ENCODE data around the gene SLC27A1.

DNA sequence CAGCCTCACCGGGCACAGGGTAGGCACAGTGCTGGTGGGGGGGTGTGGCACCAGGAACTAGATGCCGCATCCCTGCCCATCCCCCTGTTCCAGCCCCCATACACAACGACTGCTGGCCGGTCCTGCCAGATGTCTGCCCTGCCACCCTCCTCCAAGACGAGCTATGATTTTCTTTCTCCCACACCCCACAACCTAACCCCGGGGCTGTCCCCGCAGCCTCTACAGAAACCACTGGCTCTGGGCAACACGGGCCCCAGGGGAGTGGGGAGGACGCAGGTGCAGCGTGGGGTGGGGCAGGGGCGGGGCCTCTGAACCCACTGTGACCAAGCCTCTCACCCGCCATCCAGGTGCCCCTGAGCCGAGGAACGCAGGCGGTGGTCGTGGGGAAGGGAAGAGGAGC, 56.6 kb downstream of the SLC27A1 start:
- no peak for TF ChIP-seq ZNF501 (tag by site-specific recombination; IDR thresholded peaks at IDR 0.05)
- TF ChIP-seq, protein P1, sequence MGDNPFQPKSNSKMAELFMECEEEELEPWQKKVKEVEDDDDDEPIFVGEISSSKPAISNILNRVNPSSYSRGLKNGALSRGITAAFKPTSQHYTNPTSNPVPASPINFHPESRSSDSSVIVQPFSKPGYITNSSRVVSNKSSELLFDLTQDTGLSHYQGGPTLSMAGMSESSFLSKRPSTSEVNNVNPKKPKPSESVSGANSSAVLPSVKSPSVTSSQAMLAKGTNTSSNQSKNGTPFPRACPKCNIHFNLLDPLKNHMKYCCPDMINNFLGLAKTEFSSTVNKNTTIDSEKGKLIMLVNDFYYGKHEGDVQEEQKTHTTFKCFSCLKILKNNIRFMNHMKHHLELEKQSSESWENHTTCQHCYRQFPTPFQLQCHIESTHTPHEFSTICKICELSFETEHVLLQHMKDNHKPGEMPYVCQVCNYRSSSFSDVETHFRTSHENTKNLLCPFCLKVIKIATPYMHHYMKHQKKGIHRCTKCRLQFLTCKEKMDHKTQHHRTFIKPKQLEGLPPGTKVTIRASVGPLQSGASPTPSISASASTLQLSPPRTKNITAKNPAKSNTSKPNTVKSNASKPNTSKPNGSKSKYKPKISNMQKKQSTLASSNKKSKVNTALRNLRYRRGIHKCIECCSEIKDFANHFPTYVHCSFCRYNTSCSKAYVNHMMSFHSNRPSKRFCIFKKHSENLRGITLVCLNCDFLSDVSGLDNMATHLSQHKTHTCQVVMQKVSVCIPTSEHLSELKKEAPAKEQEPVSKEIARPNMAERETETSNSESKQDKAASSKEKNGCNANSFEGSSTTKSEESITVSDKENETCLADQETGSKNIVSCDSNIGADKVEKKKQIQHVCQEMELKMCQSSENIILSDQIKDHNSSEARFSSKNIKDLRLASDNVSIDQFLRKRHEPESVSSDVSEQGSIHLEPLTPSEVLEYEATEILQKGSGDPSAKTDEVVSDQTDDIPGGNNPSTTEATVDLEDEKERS (tag by site-specific recombination; IDR thresholded peaks at IDR 0.05): no peak
- TF ChIP-seq ZNF423 (tag by site-specific recombination; IDR thresholded peaks at IDR 0.05): no peak
- TF ChIP-seq, protein P2, sequence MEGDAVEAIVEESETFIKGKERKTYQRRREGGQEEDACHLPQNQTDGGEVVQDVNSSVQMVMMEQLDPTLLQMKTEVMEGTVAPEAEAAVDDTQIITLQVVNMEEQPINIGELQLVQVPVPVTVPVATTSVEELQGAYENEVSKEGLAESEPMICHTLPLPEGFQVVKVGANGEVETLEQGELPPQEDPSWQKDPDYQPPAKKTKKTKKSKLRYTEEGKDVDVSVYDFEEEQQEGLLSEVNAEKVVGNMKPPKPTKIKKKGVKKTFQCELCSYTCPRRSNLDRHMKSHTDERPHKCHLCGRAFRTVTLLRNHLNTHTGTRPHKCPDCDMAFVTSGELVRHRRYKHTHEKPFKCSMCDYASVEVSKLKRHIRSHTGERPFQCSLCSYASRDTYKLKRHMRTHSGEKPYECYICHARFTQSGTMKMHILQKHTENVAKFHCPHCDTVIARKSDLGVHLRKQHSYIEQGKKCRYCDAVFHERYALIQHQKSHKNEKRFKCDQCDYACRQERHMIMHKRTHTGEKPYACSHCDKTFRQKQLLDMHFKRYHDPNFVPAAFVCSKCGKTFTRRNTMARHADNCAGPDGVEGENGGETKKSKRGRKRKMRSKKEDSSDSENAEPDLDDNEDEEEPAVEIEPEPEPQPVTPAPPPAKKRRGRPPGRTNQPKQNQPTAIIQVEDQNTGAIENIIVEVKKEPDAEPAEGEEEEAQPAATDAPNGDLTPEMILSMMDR (tag by site-specific recombination; IDR thresholded peaks at IDR 0.05): no peak
- TF ChIP-seq, protein P3, sequence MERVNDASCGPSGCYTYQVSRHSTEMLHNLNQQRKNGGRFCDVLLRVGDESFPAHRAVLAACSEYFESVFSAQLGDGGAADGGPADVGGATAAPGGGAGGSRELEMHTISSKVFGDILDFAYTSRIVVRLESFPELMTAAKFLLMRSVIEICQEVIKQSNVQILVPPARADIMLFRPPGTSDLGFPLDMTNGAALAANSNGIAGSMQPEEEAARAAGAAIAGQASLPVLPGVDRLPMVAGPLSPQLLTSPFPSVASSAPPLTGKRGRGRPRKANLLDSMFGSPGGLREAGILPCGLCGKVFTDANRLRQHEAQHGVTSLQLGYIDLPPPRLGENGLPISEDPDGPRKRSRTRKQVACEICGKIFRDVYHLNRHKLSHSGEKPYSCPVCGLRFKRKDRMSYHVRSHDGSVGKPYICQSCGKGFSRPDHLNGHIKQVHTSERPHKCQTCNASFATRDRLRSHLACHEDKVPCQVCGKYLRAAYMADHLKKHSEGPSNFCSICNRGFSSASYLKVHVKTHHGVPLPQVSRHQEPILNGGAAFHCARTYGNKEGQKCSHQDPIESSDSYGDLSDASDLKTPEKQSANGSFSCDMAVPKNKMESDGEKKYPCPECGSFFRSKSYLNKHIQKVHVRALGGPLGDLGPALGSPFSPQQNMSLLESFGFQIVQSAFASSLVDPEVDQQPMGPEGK (tag by site-specific recombination; IDR thresholded peaks at IDR 0.05): no peak
